K562 (cell line): Measurements from ENCODE around the gene CYB5R2.

Experiments
- CBX5 ChIP-seq: IDR thresholded peaks from 2 replicates; pipeline ENCODE4 v1.6.1; 2014; ENCODE audit warnings: low read depth, borderline replicate concordance
- POLR2AphosphoS5 ChIP-seq: IDR thresholded peaks from 2 replicates; pipeline ENCODE4 v1.6.1; 2011; ENCODE audit warnings: mild to moderate bottlenecking, low read depth, low read length, moderate library complexity; ENCODE audit not compliant: control insufficient read depth, insufficient read depth
- RNF2 ChIP-seq: sonication (generic); IDR thresholded peaks from 2 replicates; pipeline ENCODE4 v1.6.1; 2016

- TF ChIP-seq POLR2AphosphoS5 (no peak), CBX5 (no peak), RNF2 (peak; percentile 33; the same call in 1 of the 2 replicates)
Measured at GRCh38 chr11:7651140-7651551, 22.2 kb downstream of the CYB5R2 start.
